ENCODE data around the gene RPIA. TPM values are rescaled to one million over a fixed set of nuclear protein-coding genes. Genes with fewer than 3 reads are reported as not detected.

Gene RPIA
- 19.9 and 20.8 TPM in 2 replicates for total RNA-seq

GRCh38 chr2:88691339-88692183 is at the start of gene RPIA:
Gene RPIA, plus strand, starts transcription at chr2:88691673. Its CDS starts 26 bp downstream, at chr2:88691699.

Other genes with a start within 250 kb of the RPIA start
- not detected in 2 replicates for gene FOXI3, start 239.0 kb upstream of the RPIA start, total RNA-seq
- gene EIF2AK3, start 64.2 kb upstream of the RPIA start, total RNA-seq, result 14.4 and 22.4 TPM in 2 replicates

All from vein endothelial cell (primary cell).